HCT116 (cell line): ENCODE results near the gene TTR.

ENCODE experiments used
- CTCF ChIP-seq, 3 experiments: fragments of 200-600 bp in 1 of 3; sonication (generic) in 1 of 3; IDR thresholded peaks in 2 of 3; conservative IDR thresholded peaks in 1 of 3; 2 replicates each; pipeline ENCODE4 v1.5.1; 2012 to 2017; ENCODE audit warnings: low read depth in 2 of 3, low read length in 2 of 3, antibody characterized with exemption in 1 of 3, borderline replicate concordance in 1 of 3, control low read depth in 1 of 3, mild to moderate bottlenecking in 1 of 3, mixed read lengths in 1 of 3, mixed run types in 1 of 3, moderate library complexity in 1 of 3; ENCODE audit not compliant: insufficient read depth in 1 of 3
- EGR1 ChIP-seq: IDR thresholded peaks from 2 replicates; pipeline ENCODE4 v1.6.1; 2012; ENCODE audit warnings: low read depth
- ELF1 ChIP-seq: IDR thresholded peaks from 2 replicates; pipeline ENCODE4 v1.6.1; 2012; ENCODE audit warnings: low read depth, borderline replicate concordance
- EZH2 ChIP-seq: fragments of 200-600 bp; sonication (generic); IDR thresholded peaks from 2 replicates; pipeline ENCODE4 v1.6.1; 2017; ENCODE audit warnings: antibody characterized with exemption, mixed run types
- EZH2phosphoT487 ChIP-seq: fragments of 200-600 bp; IDR thresholded peaks from 2 replicates; pipeline ENCODE4 v1.6.1; 2018; ENCODE audit warnings: antibody characterized with exemption, borderline replicate concordance
- MAX ChIP-seq: IDR thresholded peaks from 2 replicates; pipeline ENCODE4 v1.6.1; 2012
- POLR2A ChIP-seq: IDR thresholded peaks from 2 replicates; pipeline ENCODE4 v1.7.0; 2011; ENCODE audit warnings: borderline replicate concordance; ENCODE audit not compliant: insufficient read depth, insufficient read length; ENCODE audit errors: extremely low read depth
- RAD21 ChIP-seq: IDR thresholded peaks from 2 replicates; pipeline ENCODE4 v1.6.1; 2012; ENCODE audit warnings: low read depth, mild to moderate bottlenecking
- SP1 ChIP-seq: IDR thresholded peaks from 2 replicates; pipeline ENCODE4 v1.6.1; 2012; ENCODE audit warnings: low read depth
- SRF ChIP-seq: IDR thresholded peaks from 2 replicates; pipeline ENCODE4 v1.6.1; 2012; ENCODE audit warnings: low read depth
- YY1 ChIP-seq: IDR thresholded peaks from 2 replicates; pipeline ENCODE4 v1.6.1; 2011; ENCODE audit warnings: low read length, low read depth, moderate library complexity, mild to moderate bottlenecking; ENCODE audit not compliant: insufficient replicate concordance; ENCODE audit errors: extremely low read depth
- ZFX ChIP-seq: fragments of 450-650 bp; IDR thresholded peaks from 2 replicates; pipeline ENCODE4 v1.6.1; 2017

- TF ChIP-seq POLR2A (no peak), EGR1 (no peak), EZH2phosphoT487 (no peak), CTCF (IDR thresholded peaks at IDR 0.05 in 2 of 3, conservative IDR thresholded peaks at IDR 0.05 in 1 of 3; ENCODE audit: borderline replicate concordance in 1 of 3, insufficient read depth in 1 of 3, low read depth in 2 of 3, low read length in 2 of 3) (no peak), SRF (no peak), EZH2 (no peak), RAD21 (no peak), SP1 (no peak), YY1 (no peak), ZFX (no peak), MAX (no peak), ELF1 (no peak)
Measured at GRCh38 chr18:31592506-31593157, 955 bp downstream of the TTR start.
